MV-4-11 (cell line): Measurements from ENCODE around the gene OR1L1.

Experiments used
- DNase-seq: peaks from one replicate; lab custom pipeline; 2025; lab: John Stamatoyannopoulos, UW

The OR1L1 gene

GRCh38 chr9:122661416-122661815, at the start of gene OR1L1:
TSS of gene OR1L1 (plus strand) at chr9:122661716. CDS start at chr9:122661716, 0 bp downstream.
- DNase-seq = no peak

GRCh38 chr9:122614362-122614761, 47.2 kb upstream of the OR1L1 start, which contains the start of gene OR1Q1:
TSS of gene OR1Q1 (plus strand) at chr9:122614738. CDS start at chr9:122614738, 0 bp downstream.
- no peak for DNase-seq

GRCh38 chr9:122619996-122620395, 41.5 kb upstream of the OR1L1 start:
- no peak for DNase-seq

GRCh38 chr9:122642226-122642625, 19.3 kb upstream of the OR1L1 start:
- no peak for DNase-seq

GRCh38 chr9:122656378-122656777, 5.1 kb upstream of the OR1L1 start:
- DNase-seq = no peak

GRCh38 chr9:122657527-122657926, 4.0 kb upstream of the OR1L1 start, which contains the start of gene OR1B1:
TSS of gene OR1B1 (minus strand) at chr9:122657627.
- no peak for DNase-seq

GRCh38 chr9:122672481-122672880, 11.0 kb downstream of the OR1L1 start:
- DNase-seq = no peak

- DNase-seq = no peak
These were observed 23.3 kb downstream of the OR1L1 start for GRCh38 chr9:122684851-122685250.

- no peak for DNase-seq
These were observed 34.2 kb downstream of the OR1L1 start for GRCh38 chr9:122695696-122696095.
